SK-N-SH (cell line): ENCODE data around the gene ETV3L.

Experiments used
- EZH2phosphoT487 ChIP-seq: fragments of 200-600 bp; sonication (generic); IDR thresholded peaks from 2 replicates; pipeline ENCODE4 v1.6.1; 2017; ENCODE audit warnings: low read depth, mixed run types, mild to moderate bottlenecking, antibody characterized with exemption, moderate library complexity, borderline replicate concordance
- FOXM1 ChIP-seq: IDR thresholded peaks from 2 replicates; pipeline ENCODE4 v1.4.0; 2012; ENCODE audit warnings: low read depth, mild to moderate bottlenecking
- GABPA ChIP-seq: IDR thresholded peaks from 2 replicates; pipeline ENCODE4 v1.4.0; 2012; ENCODE audit warnings: low read depth, mild to moderate bottlenecking
- POLR2AphosphoS5 ChIP-seq: IDR thresholded peaks from 2 replicates; pipeline ENCODE4 v1.6.1; 2012; ENCODE audit warnings: low read depth, low read length
- RFX5 ChIP-seq: IDR thresholded peaks from 2 replicates; pipeline ENCODE4 v1.6.1; 2012; ENCODE audit warnings: mild to moderate bottlenecking, improper control_type of control experiment, low read length
- SIN3A ChIP-seq: IDR thresholded peaks from 2 replicates; pipeline ENCODE4 v1.6.1; 2012; ENCODE audit warnings: low read depth, mild to moderate bottlenecking, low read length, moderate library complexity, borderline replicate concordance
- TEAD4 ChIP-seq: IDR thresholded peaks from 2 replicates; pipeline ENCODE4 v1.4.0; 2012; ENCODE audit warnings: mild to moderate bottlenecking, borderline replicate concordance; ENCODE audit not compliant: insufficient read depth
- YY1 ChIP-seq: IDR thresholded peaks from 2 replicates; pipeline ENCODE4 v1.4.0; 2012; ENCODE audit warnings: low read depth, mild to moderate bottlenecking
- TF ChIP-seq, protein P1 (sequence below): fragments of 200-600 bp; sonication (generic); IDR thresholded peaks from 2 replicates; pipeline ENCODE4 v1.6.1; 2017; ENCODE audit warnings: antibody characterized with exemption, mild to moderate bottlenecking, moderate library complexity
- TF ChIP-seq, protein P2 (sequence below): IDR thresholded peaks from 2 replicates; pipeline ENCODE4 v1.6.1; 2012; ENCODE audit warnings: mild to moderate bottlenecking, low read depth, low read length, moderate library complexity

GRCh38 chr1:157099633-157100009, at the start of gene ETV3L:
- no peak for TF ChIP-seq POLR2AphosphoS5
- TF ChIP-seq, protein P1, sequence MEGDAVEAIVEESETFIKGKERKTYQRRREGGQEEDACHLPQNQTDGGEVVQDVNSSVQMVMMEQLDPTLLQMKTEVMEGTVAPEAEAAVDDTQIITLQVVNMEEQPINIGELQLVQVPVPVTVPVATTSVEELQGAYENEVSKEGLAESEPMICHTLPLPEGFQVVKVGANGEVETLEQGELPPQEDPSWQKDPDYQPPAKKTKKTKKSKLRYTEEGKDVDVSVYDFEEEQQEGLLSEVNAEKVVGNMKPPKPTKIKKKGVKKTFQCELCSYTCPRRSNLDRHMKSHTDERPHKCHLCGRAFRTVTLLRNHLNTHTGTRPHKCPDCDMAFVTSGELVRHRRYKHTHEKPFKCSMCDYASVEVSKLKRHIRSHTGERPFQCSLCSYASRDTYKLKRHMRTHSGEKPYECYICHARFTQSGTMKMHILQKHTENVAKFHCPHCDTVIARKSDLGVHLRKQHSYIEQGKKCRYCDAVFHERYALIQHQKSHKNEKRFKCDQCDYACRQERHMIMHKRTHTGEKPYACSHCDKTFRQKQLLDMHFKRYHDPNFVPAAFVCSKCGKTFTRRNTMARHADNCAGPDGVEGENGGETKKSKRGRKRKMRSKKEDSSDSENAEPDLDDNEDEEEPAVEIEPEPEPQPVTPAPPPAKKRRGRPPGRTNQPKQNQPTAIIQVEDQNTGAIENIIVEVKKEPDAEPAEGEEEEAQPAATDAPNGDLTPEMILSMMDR, result no peak
- no peak for TF ChIP-seq SIN3A
- no peak for TF ChIP-seq TEAD4
- no peak for TF ChIP-seq RFX5
- no peak for TF ChIP-seq GABPA
- no peak for TF ChIP-seq EZH2phosphoT487
- no peak for TF ChIP-seq YY1
- TF ChIP-seq, protein P2, sequence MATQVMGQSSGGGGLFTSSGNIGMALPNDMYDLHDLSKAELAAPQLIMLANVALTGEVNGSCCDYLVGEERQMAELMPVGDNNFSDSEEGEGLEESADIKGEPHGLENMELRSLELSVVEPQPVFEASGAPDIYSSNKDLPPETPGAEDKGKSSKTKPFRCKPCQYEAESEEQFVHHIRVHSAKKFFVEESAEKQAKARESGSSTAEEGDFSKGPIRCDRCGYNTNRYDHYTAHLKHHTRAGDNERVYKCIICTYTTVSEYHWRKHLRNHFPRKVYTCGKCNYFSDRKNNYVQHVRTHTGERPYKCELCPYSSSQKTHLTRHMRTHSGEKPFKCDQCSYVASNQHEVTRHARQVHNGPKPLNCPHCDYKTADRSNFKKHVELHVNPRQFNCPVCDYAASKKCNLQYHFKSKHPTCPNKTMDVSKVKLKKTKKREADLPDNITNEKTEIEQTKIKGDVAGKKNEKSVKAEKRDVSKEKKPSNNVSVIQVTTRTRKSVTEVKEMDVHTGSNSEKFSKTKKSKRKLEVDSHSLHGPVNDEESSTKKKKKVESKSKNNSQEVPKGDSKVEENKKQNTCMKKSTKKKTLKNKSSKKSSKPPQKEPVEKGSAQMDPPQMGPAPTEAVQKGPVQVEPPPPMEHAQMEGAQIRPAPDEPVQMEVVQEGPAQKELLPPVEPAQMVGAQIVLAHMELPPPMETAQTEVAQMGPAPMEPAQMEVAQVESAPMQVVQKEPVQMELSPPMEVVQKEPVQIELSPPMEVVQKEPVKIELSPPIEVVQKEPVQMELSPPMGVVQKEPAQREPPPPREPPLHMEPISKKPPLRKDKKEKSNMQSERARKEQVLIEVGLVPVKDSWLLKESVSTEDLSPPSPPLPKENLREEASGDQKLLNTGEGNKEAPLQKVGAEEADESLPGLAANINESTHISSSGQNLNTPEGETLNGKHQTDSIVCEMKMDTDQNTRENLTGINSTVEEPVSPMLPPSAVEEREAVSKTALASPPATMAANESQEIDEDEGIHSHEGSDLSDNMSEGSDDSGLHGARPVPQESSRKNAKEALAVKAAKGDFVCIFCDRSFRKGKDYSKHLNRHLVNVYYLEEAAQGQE, result no peak
- TF ChIP-seq FOXM1, result no peak
